Hepatic stellate cell (primary cell): Measurements from ENCODE around the gene LMAN1L.

Experiments used
- DNase-seq: peaks from one replicate; pipeline ENCODE4 v3.0.0; 2011; ENCODE audit warnings: low spot score

Gene LMAN1L

DNA sequence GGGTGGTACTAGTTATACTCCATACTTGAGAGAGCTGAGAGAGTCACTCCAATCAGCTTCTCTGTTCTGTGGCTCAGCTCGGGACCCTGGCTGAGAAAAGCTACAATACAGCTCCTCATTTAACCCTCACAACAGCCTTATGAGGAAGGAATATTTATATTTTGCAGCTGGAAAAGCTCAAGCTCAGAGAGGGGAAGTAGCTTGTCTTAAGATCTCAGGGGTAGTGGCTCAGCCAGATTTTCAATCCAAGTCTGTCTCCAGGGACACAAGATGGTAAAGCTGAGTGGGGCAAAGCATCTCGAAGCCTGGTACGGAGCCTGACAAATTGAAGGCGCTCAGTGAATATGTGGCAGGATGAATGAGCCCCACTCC lies 45.7 kb downstream of the LMAN1L start:
- no peak for DNase-seq

DNA sequence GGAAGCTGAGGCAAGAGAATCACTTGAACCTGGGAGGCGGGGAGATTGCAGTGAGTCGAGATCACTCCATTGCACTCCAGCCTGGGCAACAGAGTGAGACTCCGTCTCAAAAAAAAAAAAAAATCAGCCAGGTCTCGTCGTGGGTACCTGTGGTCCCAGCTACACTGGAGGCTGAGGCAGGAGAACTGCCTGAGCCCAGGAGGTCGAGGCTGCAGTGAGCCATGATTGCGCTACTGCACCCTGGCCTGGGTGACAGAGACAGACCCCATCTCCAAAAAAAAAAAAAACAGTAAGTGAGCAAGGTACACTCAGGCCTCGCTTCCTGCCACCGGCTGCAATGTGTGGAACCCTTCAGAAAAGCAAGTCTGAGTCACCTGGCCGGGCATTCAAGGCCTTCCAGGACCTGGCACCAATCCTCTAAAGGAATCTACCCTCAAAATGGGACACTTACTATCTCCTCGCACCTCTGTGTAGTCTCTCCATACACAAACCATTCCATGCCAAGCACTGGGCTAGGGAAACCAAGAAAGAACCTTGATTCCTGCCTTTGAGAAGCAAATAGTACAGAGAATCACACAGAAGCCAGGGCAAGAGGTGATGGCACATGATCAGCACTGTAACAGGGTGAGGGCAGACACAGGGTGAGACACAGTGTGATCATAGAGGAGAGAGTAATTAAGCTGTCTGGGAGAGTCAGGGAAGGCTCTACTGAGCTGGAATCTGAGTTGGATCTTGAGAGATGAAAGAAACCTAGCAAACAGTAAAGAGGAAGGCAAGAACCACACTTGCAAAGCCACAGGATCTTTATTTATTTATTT lies 50.8 kb downstream of the LMAN1L start:
- DNase-seq = no peak

DNA sequence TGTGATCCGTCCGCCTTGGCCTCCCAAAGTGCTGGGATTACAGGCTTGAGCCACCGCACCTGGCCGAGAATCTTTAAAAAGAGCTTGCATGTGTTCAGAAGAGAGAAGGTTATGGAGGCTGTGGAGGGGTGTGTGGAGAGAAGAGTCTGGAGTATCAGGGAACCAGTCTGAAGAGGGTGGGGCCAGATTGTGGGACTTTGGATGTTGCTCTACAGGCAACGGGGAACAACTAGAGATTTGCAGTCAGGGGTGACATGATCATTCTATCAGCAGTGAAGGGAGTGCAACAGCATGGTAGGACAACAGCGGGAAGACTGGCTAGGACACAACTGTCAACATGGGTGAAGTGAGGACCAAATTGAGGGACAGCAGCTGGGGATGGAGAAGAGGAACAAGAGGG lies 51.7 kb downstream of the LMAN1L start:
- DNase-seq = no peak

DNA sequence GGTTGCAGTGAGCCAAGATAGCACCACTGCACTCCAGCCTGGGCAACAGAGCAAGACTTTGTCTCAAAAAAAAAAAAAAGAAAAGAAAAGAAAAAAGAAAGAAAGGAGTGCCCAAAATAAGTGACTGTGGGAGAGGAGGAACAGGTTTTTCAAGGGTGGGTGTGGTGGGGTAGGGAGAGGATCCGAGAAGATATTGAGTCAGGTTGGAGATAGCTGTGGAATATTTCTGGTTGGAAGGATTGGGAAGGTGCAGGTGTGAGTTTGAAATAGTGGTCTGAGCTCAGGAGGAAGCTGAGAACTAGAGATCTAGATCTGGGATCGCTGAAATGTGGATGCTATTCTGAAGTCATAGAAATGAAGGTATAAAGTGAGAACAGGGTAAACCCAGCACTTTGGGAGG lies 52.7 kb downstream of the LMAN1L start:
- DNase-seq = no peak

DNA sequence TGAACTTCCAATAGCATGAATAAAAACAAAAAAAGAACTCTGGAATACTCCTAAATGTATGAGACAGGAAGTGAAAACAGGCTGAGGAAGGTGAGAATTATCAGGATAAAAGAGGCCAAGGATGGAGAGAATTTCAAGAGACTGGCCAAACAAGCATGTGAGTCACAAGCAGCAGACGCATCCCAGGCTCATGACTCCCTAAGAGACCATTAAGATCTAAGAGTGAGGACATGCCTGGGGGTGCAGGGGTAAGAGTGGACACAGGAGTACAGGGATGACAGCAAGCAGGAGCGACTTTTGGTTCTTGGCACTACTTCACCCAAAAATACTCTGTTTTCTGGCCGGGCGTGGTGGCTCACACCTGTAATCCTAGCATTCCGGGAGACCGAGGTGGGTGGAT lies 53.5 kb downstream of the LMAN1L start:
- peak; percentile 73 for DNase-seq

DNA sequence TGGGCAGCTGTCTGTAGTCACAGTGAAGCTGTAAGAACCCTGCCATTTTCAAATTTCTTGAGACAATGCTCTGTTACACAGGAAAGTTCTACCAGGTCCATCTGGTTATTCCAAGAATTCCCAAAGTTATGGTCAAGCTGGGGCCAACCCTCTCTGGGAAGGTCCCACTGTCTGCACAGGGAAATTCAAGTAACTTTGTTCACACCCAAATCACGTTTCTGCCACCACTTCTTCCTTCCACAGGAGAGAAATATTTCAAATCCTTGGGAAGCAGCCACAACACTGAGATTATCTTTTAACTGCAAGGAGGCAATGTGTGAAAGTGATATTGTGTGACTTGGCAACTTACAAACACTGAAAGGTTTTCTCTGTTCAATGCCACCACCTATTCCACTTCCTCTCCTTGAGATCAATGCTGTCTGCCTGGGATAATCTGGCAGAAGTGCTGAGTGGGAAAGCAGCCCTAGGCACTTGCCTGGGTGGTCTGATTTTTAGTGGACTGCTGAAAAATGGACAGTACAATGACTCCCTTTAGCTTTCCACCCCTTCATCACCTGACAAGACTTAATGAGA lies 54.9 kb downstream of the LMAN1L start:
- DNase-seq = no peak

DNA sequence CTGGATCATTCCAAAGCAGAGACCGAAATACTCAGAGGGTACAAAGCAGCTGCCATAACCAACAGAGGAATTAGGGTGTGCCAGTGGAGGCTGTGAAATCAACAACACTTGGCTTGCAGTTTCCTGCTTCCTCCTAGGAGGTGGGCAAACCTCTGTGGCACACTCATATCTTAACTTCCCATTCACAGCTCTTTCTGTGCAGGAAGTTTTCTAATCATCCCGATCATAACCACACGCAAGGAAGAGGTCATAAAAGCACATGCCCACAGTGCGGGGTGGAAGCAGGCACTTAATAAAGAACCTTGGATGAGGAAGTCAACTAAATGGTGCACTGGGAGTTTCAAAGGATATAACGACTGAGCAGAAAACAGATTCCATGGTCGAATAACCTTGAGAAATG lies 55.4 kb downstream of the LMAN1L start:
- no peak for DNase-seq

DNA sequence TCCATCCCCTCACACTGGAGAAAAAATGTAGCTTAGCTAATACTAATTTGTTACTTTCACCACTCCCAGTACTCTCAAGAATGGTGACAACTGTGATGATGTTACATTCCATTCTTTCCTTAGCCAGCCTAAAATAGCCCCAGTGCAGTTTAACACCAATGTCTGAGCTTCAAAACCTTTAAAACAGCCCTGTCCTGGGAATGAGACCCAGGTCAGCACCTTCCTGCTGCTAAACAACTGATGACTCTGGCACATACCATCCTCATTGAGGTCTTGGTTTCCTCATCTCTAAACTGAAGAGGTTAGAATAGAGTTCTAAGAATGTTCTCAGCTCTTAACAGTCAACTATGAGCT lies 56.7 kb downstream of the LMAN1L start:
- no peak for DNase-seq

DNA sequence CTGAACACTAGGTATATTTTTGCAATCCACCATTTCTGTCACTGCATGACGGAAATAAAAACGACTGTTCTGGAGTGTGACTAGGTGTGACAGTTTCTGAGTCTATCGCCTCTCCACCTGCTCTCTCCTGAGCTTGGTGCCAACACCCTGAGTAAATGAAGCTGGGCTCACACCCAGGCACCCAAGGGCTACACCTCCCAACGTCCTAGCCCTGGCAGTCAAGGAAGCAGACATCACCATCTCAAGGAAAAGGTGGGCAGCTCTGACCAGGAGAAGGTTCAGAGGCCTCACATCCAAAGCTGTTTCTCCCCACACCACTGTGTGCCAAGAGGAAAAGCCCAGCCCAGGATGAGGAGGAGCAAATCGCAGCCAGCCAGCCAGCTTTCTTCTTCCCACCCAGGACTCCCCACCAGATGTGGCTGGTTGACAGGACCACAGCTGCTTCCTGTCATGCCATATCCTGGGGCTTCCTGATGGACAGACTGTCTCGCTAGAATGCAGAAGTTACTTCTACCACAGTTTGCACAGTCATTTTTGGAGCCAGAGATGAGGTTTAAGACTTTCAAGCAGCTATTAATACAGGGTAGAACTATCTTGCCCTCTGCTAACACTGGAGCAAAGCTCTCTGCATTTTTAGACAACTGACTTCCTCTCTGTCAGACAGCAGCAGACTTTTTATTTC lies 57.2 kb downstream of the LMAN1L start:
- peak; percentile 20 for DNase-seq

DNA sequence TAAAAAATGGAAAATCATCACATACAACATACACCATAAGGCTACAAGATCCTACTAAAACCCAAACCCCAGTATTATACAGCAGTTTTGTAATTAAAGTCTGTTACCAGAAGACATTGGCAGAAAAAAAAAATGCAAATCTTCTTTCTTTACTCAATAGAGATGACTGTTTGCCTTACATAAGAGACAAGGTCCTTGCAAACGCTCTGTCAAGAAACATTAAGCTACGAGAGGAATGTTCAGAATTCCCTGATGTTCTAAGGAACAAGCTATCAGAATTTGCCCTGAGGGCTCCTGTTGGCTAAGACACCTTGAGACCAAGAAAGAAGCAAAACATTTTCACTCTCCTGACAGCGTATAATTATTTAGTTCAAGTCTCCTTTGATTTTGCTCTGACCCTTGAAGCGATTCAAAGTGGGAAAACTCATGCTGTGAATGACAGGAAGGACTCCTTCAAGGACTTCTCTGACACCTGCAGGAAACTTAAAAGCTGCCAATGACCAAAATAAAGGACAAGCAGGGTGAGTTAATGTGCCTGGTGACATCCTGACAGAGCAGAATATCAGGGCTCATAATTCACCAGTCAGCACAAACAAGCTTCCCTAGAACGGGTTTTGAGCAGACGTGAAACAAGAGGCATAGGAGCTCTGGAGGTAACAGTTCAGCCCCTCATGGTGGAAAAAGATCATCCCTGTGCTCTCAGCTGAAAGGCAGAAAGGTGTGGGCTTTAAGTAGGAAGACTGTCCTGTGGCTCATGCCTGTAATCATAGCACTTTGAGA lies 58.0 kb downstream of the LMAN1L start:
- DNase-seq = no peak

DNA sequence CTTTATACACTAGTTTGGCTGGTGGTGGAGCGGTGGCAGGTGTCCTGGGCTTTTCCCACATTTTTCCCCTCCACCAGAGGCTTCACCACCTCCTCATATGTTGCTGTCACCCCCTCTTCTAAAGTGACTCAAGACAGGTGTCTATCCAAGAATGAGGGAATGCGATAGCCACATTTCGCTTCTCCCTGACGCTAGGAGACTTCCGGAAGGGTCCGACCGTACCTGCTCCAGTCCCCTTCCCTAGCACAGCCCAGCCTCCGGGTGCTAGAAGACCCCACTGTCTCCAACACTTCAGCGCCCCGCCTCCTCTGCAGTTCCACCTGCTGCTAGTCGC lies 60.0 kb downstream of the LMAN1L start:
- no peak for DNase-seq

DNA sequence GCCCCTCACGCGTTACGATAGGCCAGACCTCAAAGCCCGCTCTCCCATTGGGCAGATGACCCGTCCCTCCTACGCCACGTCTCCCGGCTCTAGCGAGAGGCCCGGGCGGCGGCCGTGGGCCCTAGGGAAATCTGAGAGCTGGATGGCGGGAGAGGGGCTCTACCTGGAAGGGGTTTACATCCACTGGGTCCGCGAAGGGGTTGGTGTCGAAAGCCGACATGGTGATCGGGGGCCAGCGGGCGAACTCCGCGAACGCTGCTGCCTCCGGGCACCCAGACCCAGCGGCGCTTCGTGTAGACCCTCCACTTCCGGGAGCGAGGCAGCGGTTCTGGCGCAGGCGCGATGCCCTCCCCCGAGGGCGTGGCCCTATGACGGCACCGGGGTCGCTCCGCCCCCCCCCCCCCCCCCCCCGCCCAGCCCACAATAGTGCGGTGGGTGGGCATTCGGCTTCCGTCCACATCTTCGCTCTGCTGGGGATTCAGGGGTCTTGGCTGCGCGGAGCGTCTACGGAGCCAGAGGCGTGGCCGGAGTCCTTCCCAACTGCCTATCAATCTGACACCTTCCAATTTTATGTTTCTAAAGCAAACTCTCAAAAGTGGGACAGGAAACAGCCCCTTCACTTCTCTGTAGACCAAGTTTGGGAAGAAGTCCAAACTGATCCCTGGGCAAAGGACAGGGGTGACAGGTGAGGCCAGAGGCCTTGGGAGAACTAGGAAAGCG lies 60.6 kb downstream of the LMAN1L start, which contains the start of gene SCAMP2:
Gene SCAMP2, minus strand, starts transcription at position 330 of the 720 bp plus-strand sequence. Its CDS starts 110 bp downstream, at position 220.
- DNase-seq = peak; percentile 99

DNA sequence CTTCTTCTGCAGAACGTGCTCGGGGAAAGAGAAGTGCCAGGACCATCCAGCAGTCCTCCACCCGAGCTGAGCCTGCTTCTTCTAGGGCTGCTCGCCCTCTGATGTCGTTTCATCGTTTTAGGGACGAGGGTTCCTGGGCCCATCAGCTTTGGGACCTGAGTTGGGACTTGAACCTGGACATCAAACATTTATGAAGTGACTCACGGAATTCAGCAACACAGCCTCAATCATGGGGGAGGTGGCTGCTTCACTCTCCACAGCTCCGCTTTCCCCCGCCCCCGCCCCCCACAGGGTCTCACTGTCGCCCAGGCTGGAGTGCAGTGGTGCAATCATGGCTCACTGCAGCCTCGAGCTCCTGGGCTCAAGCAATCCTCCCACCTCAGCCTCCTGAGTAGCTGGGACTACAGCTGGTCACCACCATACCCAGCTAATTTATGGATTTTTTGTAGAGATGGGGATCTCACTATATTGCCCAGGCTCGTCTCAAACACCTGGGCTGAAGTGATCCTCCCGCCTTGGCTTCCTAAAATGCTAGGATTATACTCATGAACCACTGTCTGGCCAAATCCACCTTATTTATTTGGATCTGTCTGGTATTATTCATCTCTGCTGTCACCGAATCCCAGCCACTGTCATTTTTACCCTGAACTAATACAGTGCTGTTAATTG lies 61.3 kb downstream of the LMAN1L start:
- DNase-seq = peak; percentile 30
